Neural crest cell (in vitro differentiated cells): ENCODE results near the gene KCNE4. TPM values are rescaled to one million over a fixed set of nuclear protein-coding genes. Genes with fewer than 3 reads are reported as not detected.

Experiments used
- DNase-seq: peaks from one replicate; pipeline ENCODE4 v3.0.0; 2021; ENCODE audit warnings: low read depth, mixed read lengths, low spot score
- H3K27ac Mint-ChIP-seq: one replicate; pipeline ENCODE4 v1.8.0; 2021; ENCODE audit warnings: mild to moderate bottlenecking, mixed read lengths; ENCODE audit not compliant: unreplicated experiment
- H3K27me3 Mint-ChIP-seq: 2 replicates; pipeline ENCODE4 v1.8.0; 2021; ENCODE audit warnings: low read depth, mild to moderate bottlenecking, mixed read lengths
- H3K36me3 Mint-ChIP-seq: 2 replicates; pipeline ENCODE4 v1.8.0; 2021; ENCODE audit warnings: low read depth, mild to moderate bottlenecking, mixed read lengths
- H3K4me1 Mint-ChIP-seq: 2 replicates; pipeline ENCODE4 v1.8.0; 2021; ENCODE audit warnings: mixed read lengths
- H3K4me3 Mint-ChIP-seq: one replicate; pipeline ENCODE4 v1.8.0; 2021; ENCODE audit warnings: mild to moderate bottlenecking, mixed read lengths
- H3K9me3 Mint-ChIP-seq: 2 replicates; pipeline ENCODE4 v1.8.0; 2021; ENCODE audit warnings: mixed read lengths
- CTCF ChIP-seq: fragments of 200-600 bp; sonication (generic); conservative IDR thresholded peaks from 2 replicates; pipeline ENCODE4 v1.5.0; 2021; ENCODE audit warnings: antibody characterized with exemption, mild to moderate bottlenecking
- total RNA-seq: library from RNA; stranded (reverse); gene quantifications from 2 replicates; pipeline ENCODE4 v1.2.1, GENCODE V29; 2021

Gene KCNE4
- total RNA-seq, 1 donor from 2014 or later: 0.09 TPM

- DNase-seq: no peak
- Mint-ChIP-seq H3K27me3 (no peaks in the 10 kb centered on the region), H3K36me3 (no peaks in the 10 kb centered on the region), H3K27ac (no peak overlapping the region), H3K4me3 (no peak overlapping the region), H3K9me3 (no peaks in the 10 kb centered on the region), H3K4me1 (no peaks in the 10 kb centered on the region)
- no peak for TF ChIP-seq CTCF
These were observed 48.1 kb downstream of the KCNE4 start for GRCh38 chr2:223100061-223100511.

- no peak for DNase-seq
- Mint-ChIP-seq H3K4me1 (no peaks in the 10 kb centered on the region), H3K27me3 (no peaks in the 10 kb centered on the region), H3K36me3 (no peaks in the 10 kb centered on the region), H3K9me3 (no peaks in the 10 kb centered on the region), H3K4me3 (no peak overlapping the region), H3K27ac (peak overlapping the region; percentile 15)
- TF ChIP-seq CTCF: peak; percentile 62
These were observed 49.5 kb downstream of the KCNE4 start for GRCh38 chr2:223101340-223102039.

GRCh38 chr2:223102040-223102400, 50.0 kb downstream of the KCNE4 start:
- DNase-seq: no peak
- H3K9me3 Mint-ChIP-seq: no peaks in the 10 kb centered on the region
- no peaks in the 10 kb centered on the region for H3K27me3 Mint-ChIP-seq
- TF ChIP-seq CTCF: no peak
- H3K27ac Mint-ChIP-seq: no peak overlapping the region
- H3K4me3 Mint-ChIP-seq: no peak overlapping the region
- no peaks in the 10 kb centered on the region for H3K4me1 Mint-ChIP-seq
- no peaks in the 10 kb centered on the region for H3K36me3 Mint-ChIP-seq

GRCh38 chr2:223102450-223102849, 50.5 kb downstream of the KCNE4 start:
- Mint-ChIP-seq H3K4me3 (no peak overlapping the region), H3K27me3 (no peaks in the 10 kb centered on the region), H3K36me3 (no peaks in the 10 kb centered on the region), H3K27ac (no peak overlapping the region), H3K4me1 (no peaks in the 10 kb centered on the region), H3K9me3 (no peaks in the 10 kb centered on the region)
- TF ChIP-seq CTCF: no peak
- DNase-seq: no peak

- no peak for TF ChIP-seq CTCF
- Mint-ChIP-seq H3K27me3 (no peaks in the 10 kb centered on the region), H3K9me3 (peaks cover 4% of the 10 kb centered on the region), H3K27ac (no peak overlapping the region), H3K4me3 (no peak overlapping the region), H3K36me3 (no peaks in the 10 kb centered on the region), H3K4me1 (no peaks in the 10 kb centered on the region)
- no peak for DNase-seq
These were observed 52.5 kb downstream of the KCNE4 start for GRCh38 chr2:223104336-223105132.

Other genes starting within 250 kb of the KCNE4 start
- gene ACSL3, start 191.2 kb upstream of the KCNE4 start, total RNA-seq: 89.0 and 89.5 TPM in 2 replicates